ENCODE results near the gene VAV2.

VAV2 gene

GRCh38 chr9:133774799-133775198 is 217.3 kb downstream of the VAV2 start:
- Histone ChIP-seq H3K4me3 (ENCODE audit: low read depth in 1 of 2, low read length in 1 of 2) (no peak overlapping the region), H3K36me3 (no peaks in the 10 kb centered on the region), H3K27me3 (no peaks in the 10 kb centered on the region), H3K27ac (no peak overlapping the region), H3K4me1 (ENCODE audit: control insufficient read depth in 1 of 2, insufficient read depth in 1 of 2, low read depth in 1 of 2, low read length in 1 of 2) (no peaks in the 10 kb centered on the region), H3K9me3 (no peaks in the 10 kb centered on the region)
- TF ChIP-seq CTCF (IDR thresholded peaks at IDR 0.05), result no peak

- Histone ChIP-seq H3K9me3 (no peaks in the 10 kb centered on the region), H3K4me1 (ENCODE audit: control insufficient read depth in 1 of 2, insufficient read depth in 1 of 2, low read depth in 1 of 2, low read length in 1 of 2) (no peaks in the 10 kb centered on the region), H3K27me3 (no peaks in the 10 kb centered on the region), H3K4me3 (ENCODE audit: low read depth in 1 of 2, low read length in 1 of 2) (no peak overlapping the region), H3K27ac (no peak overlapping the region), H3K36me3 (no peaks in the 10 kb centered on the region)
- no peak for TF ChIP-seq CTCF (IDR thresholded peaks at IDR 0.05)
Measured at GRCh38 chr9:133773889-133774655, 218.1 kb downstream of the VAV2 start.

DNA sequence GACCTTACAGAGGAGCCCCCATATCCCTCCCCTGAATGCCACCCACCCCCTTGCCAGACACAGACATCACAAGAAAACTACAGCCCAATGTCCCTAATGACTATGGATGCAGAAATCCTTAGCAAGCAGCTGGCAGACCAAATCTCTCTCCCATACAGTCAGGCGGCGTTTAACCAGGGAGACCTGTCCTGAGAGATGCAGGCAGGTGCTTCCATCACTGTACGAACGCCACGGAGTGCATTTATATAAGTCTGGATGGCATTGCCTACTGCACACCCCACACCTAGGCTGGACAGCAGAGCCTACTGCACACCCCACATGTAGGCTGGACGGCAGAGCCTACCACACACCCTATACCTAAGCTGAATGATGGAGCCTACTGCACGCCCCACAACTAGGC is 219.5 kb downstream of the VAV2 start:
- no peaks in the 10 kb centered on the region for H3K27me3 ChIP-seq
- H3K36me3 ChIP-seq, result no peaks in the 10 kb centered on the region
- no peak for TF ChIP-seq CTCF (IDR thresholded peaks at IDR 0.05)
- no peaks in the 10 kb centered on the region for H3K4me1 ChIP-seq (ENCODE audit: control insufficient read depth in 1 of 2, insufficient read depth in 1 of 2, low read depth in 1 of 2, low read length in 1 of 2)
- H3K4me3 ChIP-seq (ENCODE audit: low read depth in 1 of 2, low read length in 1 of 2), result no peak overlapping the region
- H3K27ac ChIP-seq, result no peak overlapping the region
- no peaks in the 10 kb centered on the region for H3K9me3 ChIP-seq

DNA sequence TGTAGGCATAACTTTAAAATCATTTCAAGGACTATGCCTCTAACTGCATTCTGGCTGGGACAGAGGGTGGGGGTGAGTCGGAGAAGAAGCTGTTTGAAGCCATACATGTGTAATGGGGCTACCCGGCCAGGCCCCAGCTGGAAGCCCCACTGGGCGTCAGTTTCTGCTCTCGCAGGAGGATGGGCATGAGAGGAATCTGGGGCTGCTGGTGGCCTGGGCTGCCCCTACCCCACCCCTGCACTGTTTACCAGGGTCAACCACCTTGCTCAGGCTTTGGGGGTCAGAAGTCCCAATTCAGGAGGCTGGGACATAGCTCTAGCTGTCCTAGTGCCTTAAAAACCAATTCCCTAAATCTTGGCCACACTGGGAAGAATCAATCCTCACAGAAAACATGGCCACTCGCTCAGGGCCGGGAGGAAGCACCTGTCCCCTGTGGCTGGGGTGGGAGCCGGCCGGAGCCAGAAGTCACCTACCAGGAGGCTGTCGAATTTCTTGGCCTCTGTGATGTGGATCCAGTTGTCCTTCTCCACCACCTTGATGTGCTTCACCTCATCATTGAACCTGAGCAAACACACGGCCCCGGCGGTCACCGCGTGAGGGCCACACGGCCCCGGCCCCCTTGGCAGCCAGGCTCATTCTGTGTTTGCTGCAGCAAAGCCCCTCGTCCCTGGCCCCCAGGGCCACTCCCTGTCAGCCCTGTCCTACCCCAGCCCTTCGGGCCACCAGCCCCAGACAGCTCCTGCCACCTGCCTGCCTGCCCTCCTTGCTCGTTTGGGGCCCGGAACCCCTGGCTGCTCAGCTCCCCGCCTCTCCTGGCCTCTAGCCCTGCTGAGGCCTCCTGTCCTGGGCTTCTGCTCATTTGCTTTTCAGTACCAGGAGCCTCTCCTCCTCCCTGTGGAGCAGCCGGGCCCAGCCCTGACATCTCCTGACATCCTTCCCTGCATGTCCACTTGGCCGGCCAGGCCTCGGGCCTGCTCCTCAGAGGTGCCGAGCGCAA is 220.3 kb downstream of the VAV2 start:
- no peaks in the 10 kb centered on the region for H3K4me1 ChIP-seq (ENCODE audit: control insufficient read depth in 1 of 2, insufficient read depth in 1 of 2, low read depth in 1 of 2, low read length in 1 of 2)
- H3K27ac ChIP-seq, result no peak overlapping the region
- no peaks in the 10 kb centered on the region for H3K9me3 ChIP-seq
- TF ChIP-seq CTCF (IDR thresholded peaks at IDR 0.05), result no peak
- H3K27me3 ChIP-seq, result no peaks in the 10 kb centered on the region
- H3K4me3 ChIP-seq (ENCODE audit: low read depth in 1 of 2, low read length in 1 of 2), result no peak overlapping the region
- H3K36me3 ChIP-seq, result no peaks in the 10 kb centered on the region

DNA sequence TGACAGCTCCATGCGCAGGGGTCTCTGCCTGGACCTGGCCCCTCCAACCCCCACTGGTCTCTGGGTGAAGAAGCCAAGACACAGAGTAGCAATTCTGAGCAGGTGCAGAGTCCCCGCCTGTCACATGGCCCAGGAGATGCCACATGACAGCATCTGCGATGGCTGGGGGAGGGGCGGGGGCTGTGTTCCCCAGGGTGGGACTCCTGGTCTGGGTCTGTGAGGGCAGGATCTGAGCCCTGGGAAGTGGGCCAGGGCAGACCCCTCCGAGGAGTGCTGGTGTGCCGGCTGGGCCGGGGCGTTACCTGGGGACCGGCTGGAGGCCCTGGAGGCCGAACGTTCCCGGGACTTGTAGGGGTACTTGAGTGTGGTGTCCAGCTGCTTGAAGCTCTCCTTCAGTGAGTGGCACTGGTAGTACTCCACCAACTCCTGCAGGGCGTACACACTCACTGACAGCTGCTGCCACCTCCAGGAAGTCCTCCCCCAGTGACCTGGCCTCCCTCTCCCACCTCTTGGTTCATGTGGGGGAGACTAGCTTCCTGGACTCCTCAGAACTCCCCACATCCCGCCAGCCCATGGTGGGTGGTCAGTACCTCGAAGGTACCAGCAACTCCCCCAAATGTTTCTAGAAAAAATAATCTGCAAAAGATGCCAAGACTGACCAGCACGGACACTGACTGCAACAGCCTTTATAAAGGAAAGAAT is 221.9 kb downstream of the VAV2 start:
- TF ChIP-seq CTCF (IDR thresholded peaks at IDR 0.05), result no peak
- Histone ChIP-seq H3K27me3 (no peaks in the 10 kb centered on the region), H3K4me3 (ENCODE audit: low read depth in 1 of 2, low read length in 1 of 2) (no peak overlapping the region), H3K27ac (no peak overlapping the region), H3K36me3 (no peaks in the 10 kb centered on the region), H3K4me1 (ENCODE audit: control insufficient read depth in 1 of 2, insufficient read depth in 1 of 2, low read depth in 1 of 2, low read length in 1 of 2) (no peaks in the 10 kb centered on the region), H3K9me3 (no peaks in the 10 kb centered on the region)
